H1 (cell line): Measurements from ENCODE around the gene TTC13. TPM values are rescaled to one million over a fixed set of nuclear protein-coding genes. Genes with fewer than 3 reads are reported as not detected.

Experiments used
- CTCF ChIA-PET: fragments of 300-600 bp; sonication (Branson Sonifier 250); formaldehyde crosslinking; loops from one replicate; lab custom pipeline; 2021; ENCODE audit not compliant: partially characterized antibody; lab: Charles Lee
- POLR2A ChIA-PET: fragments of 300-600 bp; sonication (Branson Sonifier 250); formaldehyde crosslinking; loops from one replicate; lab custom pipeline; 2021; ENCODE audit warnings: inconsistent platforms; ENCODE audit not compliant: partially characterized antibody; lab: Charles Lee
- DNase-seq, 2 experiments: peaks; one replicate each; pipeline versions ENCODE4 v3.0.0 to v3.0.0-alpha.2; 2010 to 2022; ENCODE audit warnings: low spot score in 2 of 2, low read depth in 1 of 2, mixed read lengths in 1 of 2
- FAIRE-seq: peaks from 2 replicates; lab custom pipeline; 2011; peaks lifted over from hg19 to GRCh38; lab: Jason Lieb, UNC
- H2AFZ ChIP-seq: 2 replicates; pipeline ENCODE4 v1.8.1; 2012; ENCODE audit warnings: low read length, inconsistent platforms
- H2AK5ac ChIP-seq: 2 replicates; pipeline ENCODE4 v1.6.1; 2013; ENCODE audit warnings: low read depth, low read length
- H2BK120ac ChIP-seq: replicated peaks from 2 replicates; pipeline ENCODE3; 2013; ENCODE audit warnings: low read depth, low read length, inconsistent platforms
- H2BK12ac ChIP-seq: 2 replicates; pipeline ENCODE4 v1.6.1; 2013; ENCODE audit warnings: low read depth, low read length
- H2BK15ac ChIP-seq: 2 replicates; pipeline ENCODE4 v1.6.1; 2013; ENCODE audit warnings: low read length
- H2BK20ac ChIP-seq: 2 replicates; pipeline ENCODE4 v1.6.1; 2013; ENCODE audit warnings: low read length
- H2BK5ac ChIP-seq: 2 replicates; pipeline ENCODE4 v1.6.1; 2013; ENCODE audit warnings: low read depth, low read length
- H3K14ac ChIP-seq: 2 replicates; pipeline ENCODE4 v1.6.1; 2013; ENCODE audit warnings: inconsistent platforms; ENCODE audit not compliant: insufficient read length
- H3K18ac ChIP-seq: 2 replicates; pipeline ENCODE4 v1.6.1; 2013; ENCODE audit warnings: low read length; ENCODE audit errors: extremely low read depth
- H3K23ac ChIP-seq: 2 replicates; pipeline ENCODE4 v1.6.1; 2013; ENCODE audit warnings: inconsistent platforms; ENCODE audit not compliant: insufficient read length
- H3K23me2 ChIP-seq: 2 replicates; pipeline ENCODE4 v1.6.1; 2013; ENCODE audit warnings: low read depth, low read length
- H3K27ac ChIP-seq: 2 replicates; pipeline ENCODE4 v1.6.1; 2011; ENCODE audit warnings: low read depth, low read length, inconsistent platforms
- H3K27me3 ChIP-seq, 4 experiments: replicated peaks in 1 of 4; 1 replicate in 1 of 4; 2 replicates in 3 of 4; pipeline versions ENCODE4 v1.6.1 to v1.8.1; 2011 to 2013; ENCODE audit warnings: low read length in 3 of 4, mild to moderate bottlenecking in 3 of 4, inconsistent platforms in 2 of 4, mixed read lengths in 2 of 4, moderate library complexity in 1 of 4; ENCODE audit not compliant: control insufficient read depth in 3 of 4, insufficient read depth in 3 of 4; ENCODE audit errors: extremely low read depth in 1 of 4
- H3K36me3 ChIP-seq, 4 experiments: 2 replicates each; pipeline versions ENCODE4 v1.6.1 to v1.8.1; 2011 to 2013; ENCODE audit warnings: mild to moderate bottlenecking in 4 of 4, low read length in 3 of 4, moderate library complexity in 2 of 4, control low read depth in 1 of 4, inconsistent platforms in 1 of 4; ENCODE audit not compliant: insufficient read depth in 4 of 4, control insufficient read depth in 2 of 4
- H3K4ac ChIP-seq: replicated peaks from 2 replicates; pipeline ENCODE3; 2013; ENCODE audit warnings: low read length, low read depth, mixed read lengths, inconsistent platforms; ENCODE audit not compliant: insufficient read length
- H3K4me1 ChIP-seq, 4 experiments: replicated peaks in 1 of 4; 1 replicate in 1 of 4; 2 replicates in 3 of 4; pipeline versions ENCODE4 v1.6.1 to v1.8.1; 2011 to 2013; ENCODE audit warnings: low read length in 3 of 4, inconsistent platforms in 2 of 4, mixed read lengths in 1 of 4; ENCODE audit not compliant: insufficient read depth in 4 of 4, control insufficient read depth in 3 of 4
- H3K4me2 ChIP-seq, 2 experiments: 2 replicates each; pipeline versions ENCODE4 v1.6.1 to v1.8.1; 2011 to 2013; ENCODE audit warnings: low read depth in 2 of 2, low read length in 2 of 2, control low read depth in 1 of 2, inconsistent platforms in 1 of 2, mild to moderate bottlenecking in 1 of 2; ENCODE audit not compliant: insufficient read depth in 1 of 2
- H3K4me3 ChIP-seq, 4 experiments: fragments of 200-600, 300-600 bp in 1 of 4; sonication (generic), shearing (Covaris generic), sonication (Bioruptor Twin) in 1 of 4; 2 replicates each; pipeline versions ENCODE4 v1.5.1 to v1.8.1; 2011 to 2016; ENCODE audit warnings: low read length in 4 of 4, low read depth in 3 of 4, control low read depth in 2 of 4, inconsistent platforms in 2 of 4, mild to moderate bottlenecking in 2 of 4, mixed read lengths in 1 of 4, moderate library complexity in 1 of 4; ENCODE audit not compliant: insufficient read depth in 2 of 4; ENCODE audit errors: extremely low read depth in 1 of 4
- H3K56ac ChIP-seq: replicated peaks from 2 replicates; pipeline ENCODE3; 2013; ENCODE audit warnings: low read depth, mild to moderate bottlenecking, mixed read lengths, low read length, inconsistent platforms; ENCODE audit not compliant: insufficient read length
- H3K79me1 ChIP-seq: 2 replicates; pipeline ENCODE4 v1.6.1; 2013; ENCODE audit warnings: low read depth, low read length, control low read depth
- H3K79me2 ChIP-seq, 2 experiments: 2 replicates each; pipeline versions ENCODE4 v1.6.1 to v1.8.1; 2012 to 2013; ENCODE audit warnings: low read length in 2 of 2, mild to moderate bottlenecking in 2 of 2, inconsistent platforms in 1 of 2; ENCODE audit not compliant: insufficient read depth in 2 of 2, control insufficient read depth in 1 of 2
- H3K9ac ChIP-seq, 4 experiments: replicated peaks in 1 of 4; 1 replicate in 1 of 4; 2 replicates in 3 of 4; pipeline versions ENCODE4 v1.6.1 to v1.8.1; 2011 to 2013; ENCODE audit warnings: low read depth in 3 of 4, low read length in 3 of 4, control low read depth in 2 of 4, mild to moderate bottlenecking in 2 of 4, moderate library complexity in 2 of 4, inconsistent platforms in 1 of 4; ENCODE audit errors: extremely low read depth in 1 of 4
- H3K9me3 ChIP-seq, 2 experiments: 2 replicates each; pipeline versions ENCODE4 v1.6.1 to v1.8.1; 2012 to 2013; ENCODE audit warnings: mild to moderate bottlenecking in 2 of 2, moderate library complexity in 2 of 2, control low read depth in 1 of 2, inconsistent platforms in 1 of 2, low read depth in 1 of 2, low read length in 1 of 2, mixed read lengths in 1 of 2; ENCODE audit not compliant: insufficient read depth in 2 of 2
- H4K20me1 ChIP-seq, 2 experiments: replicated peaks in 1 of 2; 2 replicates each; pipeline versions ENCODE3 to v1.8.1; 2011 to 2013; ENCODE audit warnings: inconsistent platforms in 2 of 2, low read length in 2 of 2, mild to moderate bottlenecking in 1 of 2; ENCODE audit not compliant: insufficient read depth in 2 of 2, control insufficient read depth in 1 of 2
- H4K5ac ChIP-seq: 2 replicates; pipeline ENCODE4 v1.6.1; 2013; ENCODE audit warnings: low read length, low read depth, mixed read lengths, inconsistent platforms; ENCODE audit not compliant: insufficient read length
- H4K8ac ChIP-seq: 2 replicates; pipeline ENCODE4 v1.8.0; 2013; ENCODE audit warnings: mild to moderate bottlenecking, moderate library complexity, low read length, inconsistent platforms; ENCODE audit not compliant: insufficient read depth; ENCODE audit errors: extremely low read depth
- H4K91ac ChIP-seq: replicated peaks from 2 replicates; pipeline ENCODE3; 2013; ENCODE audit warnings: low read length, mixed read lengths, inconsistent platforms; ENCODE audit not compliant: insufficient read length
- RBBP5 ChIP-seq: IDR thresholded peaks from 2 replicates; pipeline ENCODE4 v1.7.1; 2012; ENCODE audit warnings: low read depth, mild to moderate bottlenecking, inconsistent platforms, low read length, moderate library complexity, borderline replicate concordance
- SIN3A ChIP-seq, 2 experiments: IDR thresholded peaks in 1 of 2; conservative IDR thresholded peaks in 1 of 2; 2 replicates each; pipeline ENCODE4 v1.6.1; 2011 to 2012; ENCODE audit warnings: low read length in 2 of 2, improper control_type of control experiment in 1 of 2, low read depth in 1 of 2, mild to moderate bottlenecking in 1 of 2
- WGBS, 2 experiments: shearing (Covaris generic) in 1 of 2; methylation state at CpG; one replicate each; pipeline versions ENCODE4 v1.1.6 to v1.1.7; 2013 to 2015; ENCODE audit warnings: low lambda C conversion rate in 2 of 2, mixed read lengths in 2 of 2, inconsistent platforms in 1 of 2, low coverage in 1 of 2, missing lambda C conversion rate in 1 of 2; ENCODE audit not compliant: insufficient replicate concordance in 2 of 2, insufficient coverage in 1 of 2, insufficient read length in 1 of 2; ENCODE audit errors: extremely low coverage in 1 of 2, missing lambda C conversion rate in 1 of 2; 5-methylcytosine and 5-hydroxymethylcytosine counted together
- polyA plus RNA-seq, 7 experiments: library from polyadenylated mRNA; depleted of rRNA in 3 of 7; stranded (reverse) in 5 of 7; unstranded in 2 of 7; fragments of >200 nt in 5 of 7; fragments of 200-250 nt in 2 of 7; gene quantifications; 1 replicate in 5 of 7; 2 replicates in 1 of 7; 4 replicates in 1 of 7; pipeline versions ENCODE4 v1.2.1 to v1.2.3, GENCODE V29; 2011 to 2013; ENCODE audit warnings: missing spikeins in 2 of 7, mixed read lengths in 2 of 7
- total RNA-seq: library from RNA; stranded (reverse); fragmentation: NEBNext Ultra II Directional; extraction: Animal tissue kit (Norgen Biotek cat#: 25700); gene quantifications from 2 replicates; pipeline ENCODE4 v1.2.1, GENCODE V29; 2021
- TF ChIP-seq, protein P1 (sequence below): IDR thresholded peaks from 2 replicates; pipeline ENCODE4 v1.6.1; 2012; ENCODE audit warnings: low read length, inconsistent platforms

The TTC13 gene
- total and polyA plus RNA-seq, 2 of the 8 experiments (the other 6 are each of a cell fraction or from before 2014, with no cell fraction given) = 3.1 to 7.1 TPM

DNA sequence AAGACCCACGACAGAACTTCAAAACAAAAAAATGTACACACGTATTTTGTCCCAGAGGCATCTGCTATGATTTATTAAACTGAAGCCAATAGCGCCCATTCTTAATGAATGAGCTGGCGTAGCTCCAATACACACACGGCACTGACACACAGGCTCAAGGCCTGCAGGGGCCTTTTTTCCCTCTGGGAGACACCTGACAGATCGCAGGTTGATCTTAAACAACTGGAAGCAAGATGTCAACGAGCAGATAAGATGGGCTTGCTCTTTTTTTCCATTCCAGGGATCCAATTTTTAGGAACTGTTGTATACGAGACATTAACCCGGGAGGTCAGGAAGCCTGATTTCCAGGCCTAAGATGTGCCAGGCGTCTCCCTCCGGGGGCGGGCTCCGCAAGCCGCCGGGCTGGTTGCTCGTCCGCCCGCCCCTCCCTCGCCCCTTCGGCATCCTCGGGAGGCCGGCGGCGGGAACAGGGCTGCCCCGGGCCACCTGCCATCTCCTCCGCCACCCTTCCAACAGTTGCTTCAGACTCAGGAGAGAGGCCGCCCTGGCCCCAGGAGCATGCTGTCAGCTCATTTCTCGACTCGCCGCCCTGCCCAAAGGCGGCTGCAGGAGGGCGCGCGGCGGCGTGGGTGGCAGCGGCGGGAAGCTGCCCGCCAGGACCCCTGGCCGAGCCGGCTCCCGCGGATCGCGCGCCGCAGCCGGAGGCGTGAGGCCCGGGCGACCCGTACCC, 735 bp downstream of the TTC13 start:
- H3K23ac ChIP-seq = no peak overlapping the region
- DNase-seq = peak in 1 of 2 experiments; percentile 61
- peak; percentile 45; the same call in 1 of the 2 replicates for TF ChIP-seq RBBP5
- TF ChIP-seq, protein P1, sequence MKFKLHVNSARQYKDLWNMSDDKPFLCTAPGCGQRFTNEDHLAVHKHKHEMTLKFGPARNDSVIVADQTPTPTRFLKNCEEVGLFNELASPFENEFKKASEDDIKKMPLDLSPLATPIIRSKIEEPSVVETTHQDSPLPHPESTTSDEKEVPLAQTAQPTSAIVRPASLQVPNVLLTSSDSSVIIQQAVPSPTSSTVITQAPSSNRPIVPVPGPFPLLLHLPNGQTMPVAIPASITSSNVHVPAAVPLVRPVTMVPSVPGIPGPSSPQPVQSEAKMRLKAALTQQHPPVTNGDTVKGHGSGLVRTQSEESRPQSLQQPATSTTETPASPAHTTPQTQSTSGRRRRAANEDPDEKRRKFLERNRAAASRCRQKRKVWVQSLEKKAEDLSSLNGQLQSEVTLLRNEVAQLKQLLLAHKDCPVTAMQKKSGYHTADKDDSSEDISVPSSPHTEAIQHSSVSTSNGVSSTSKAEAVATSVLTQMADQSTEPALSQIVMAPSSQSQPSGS = no peak
- peak in 1 of 2 experiments; percentile 41; a peak in 1 of 4 replicates for TF ChIP-seq SIN3A (conservative IDR thresholded peaks at IDR 0.05 in 1 of 2, IDR thresholded peaks at IDR 0.05 in 1 of 2; ENCODE audit: low read depth in 1 of 2, low read length in 2 of 2)
- TF ChIP-seq, all 59 proteins: peak for 2
- no peaks in the 10 kb centered on the region for H3K79me1 ChIP-seq
- H2BK20ac ChIP-seq = no peak overlapping the region
- peaks cover 6 to 25% of the 10 kb centered on the region in 2 experiments for H4K20me1 ChIP-seq
- no peaks in the 10 kb centered on the region; a peak in 1 of 4 replicates for H3K79me2 ChIP-seq
- ChIA-PET CTCF (interaction anchor here (0.7 to 1.5 kb wide), 4 partner anchors 60 to 233 kb away, joined by 3 to 4 read pairs (median 4); no protein-coding TSS in a partner anchor), POLR2A (interaction anchor here (0.7 to 1.3 kb wide), 2 partner anchors 9 to 185 kb away, joined by 3 to 9 read pairs; no protein-coding TSS in a partner anchor)
- peak overlapping the region; percentile 34 for H3K4ac ChIP-seq
- no peaks in the 10 kb centered on the region; a peak in 2 of 8 replicates for H3K36me3 ChIP-seq
- no peak overlapping the region for H2BK120ac ChIP-seq
- peaks cover 5 to 33% (median 15%) of the 10 kb centered on the region in 4 experiments for H3K27me3 ChIP-seq
- H2BK5ac ChIP-seq = no peak overlapping the region
- H2AFZ ChIP-seq = no peak overlapping the region
- H3K14ac ChIP-seq = no peak overlapping the region
- no peaks in the 10 kb centered on the region for H3K9me3 ChIP-seq
- no peak overlapping the region for H3K56ac ChIP-seq
- peak overlapping the region; percentile 64 to 80 for H3K4me2 ChIP-seq
- no peak overlapping the region for H2BK15ac ChIP-seq
- H4K5ac ChIP-seq = no peak overlapping the region
- no peak for FAIRE-seq
- H3K23me2 ChIP-seq = peaks cover 6% of the 10 kb centered on the region
- no peak overlapping the region for H3K18ac ChIP-seq
- peaks cover 0 to 5% (median 2%) of the 10 kb centered on the region in 4 experiments; a peak in 3 of 7 replicates for H3K4me1 ChIP-seq
- peak overlapping the region; percentile 50 to 93 (median 56) for H3K4me3 ChIP-seq
- WGBS, 2 experiments = 17% methylated on average over 37 of the region's 52 CpGs; no CpG with 5 or more reads in 1 of the 2 experiments
- no peak overlapping the region for H2AK5ac ChIP-seq
- no peak overlapping the region for H3K27ac ChIP-seq
- no peak overlapping the region for H4K91ac ChIP-seq
- peak overlapping the region in 1 of 4 experiments; percentile 58; a peak in 1 of 7 replicates for H3K9ac ChIP-seq
- H4K8ac ChIP-seq = no peak overlapping the region
- H2BK12ac ChIP-seq = no peak overlapping the region
